ENCODE measurements around the gene PTCHD1.

DNA sequence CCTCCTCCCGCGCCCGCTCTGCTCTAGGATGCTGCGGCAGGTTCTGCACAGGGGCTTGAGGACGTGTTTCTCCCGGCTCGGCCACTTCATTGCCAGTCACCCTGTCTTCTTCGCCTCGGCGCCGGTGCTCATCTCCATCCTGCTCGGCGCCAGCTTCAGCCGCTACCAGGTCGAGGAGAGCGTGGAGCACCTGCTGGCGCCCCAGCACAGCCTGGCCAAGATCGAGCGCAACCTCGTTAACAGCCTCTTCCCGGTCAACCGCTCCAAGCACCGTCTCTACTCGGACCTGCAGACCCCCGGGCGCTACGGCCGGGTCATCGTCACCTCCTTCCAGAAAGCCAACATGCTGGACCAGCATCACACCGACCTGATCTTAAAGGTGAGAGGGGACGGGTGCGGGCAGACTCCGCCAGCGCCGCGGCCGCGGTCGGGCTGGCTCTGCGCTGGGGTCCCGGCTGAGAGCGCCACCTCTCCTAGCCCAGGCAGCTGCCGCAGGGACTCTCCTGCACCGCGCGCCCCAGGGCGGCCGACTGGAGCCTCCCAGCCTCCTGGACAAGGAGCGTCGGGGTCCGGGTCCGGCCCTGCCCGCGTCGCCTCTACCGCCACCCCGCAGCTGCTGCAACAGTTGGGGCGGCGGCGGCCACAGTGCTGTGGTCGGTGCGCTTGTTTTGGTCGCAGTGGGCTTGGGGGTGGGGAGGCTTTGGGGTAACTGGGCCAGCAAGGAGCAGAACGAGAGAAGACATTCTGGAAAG lies at the start of gene PTCHD1:
- TF ChIP-seq, protein P1, sequence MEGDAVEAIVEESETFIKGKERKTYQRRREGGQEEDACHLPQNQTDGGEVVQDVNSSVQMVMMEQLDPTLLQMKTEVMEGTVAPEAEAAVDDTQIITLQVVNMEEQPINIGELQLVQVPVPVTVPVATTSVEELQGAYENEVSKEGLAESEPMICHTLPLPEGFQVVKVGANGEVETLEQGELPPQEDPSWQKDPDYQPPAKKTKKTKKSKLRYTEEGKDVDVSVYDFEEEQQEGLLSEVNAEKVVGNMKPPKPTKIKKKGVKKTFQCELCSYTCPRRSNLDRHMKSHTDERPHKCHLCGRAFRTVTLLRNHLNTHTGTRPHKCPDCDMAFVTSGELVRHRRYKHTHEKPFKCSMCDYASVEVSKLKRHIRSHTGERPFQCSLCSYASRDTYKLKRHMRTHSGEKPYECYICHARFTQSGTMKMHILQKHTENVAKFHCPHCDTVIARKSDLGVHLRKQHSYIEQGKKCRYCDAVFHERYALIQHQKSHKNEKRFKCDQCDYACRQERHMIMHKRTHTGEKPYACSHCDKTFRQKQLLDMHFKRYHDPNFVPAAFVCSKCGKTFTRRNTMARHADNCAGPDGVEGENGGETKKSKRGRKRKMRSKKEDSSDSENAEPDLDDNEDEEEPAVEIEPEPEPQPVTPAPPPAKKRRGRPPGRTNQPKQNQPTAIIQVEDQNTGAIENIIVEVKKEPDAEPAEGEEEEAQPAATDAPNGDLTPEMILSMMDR (IDR thresholded peaks at IDR 0.05; ENCODE audit: insufficient read depth, low read length, poor library complexity, severe bottlenecking), result no peak
- no peak for TF ChIP-seq EZH2phosphoT487 (conservative IDR thresholded peaks at IDR 0.05; ENCODE audit: low read length)
